Activated CD4-positive, alpha-beta T cell treated with anti-CD3 and anti-CD28 coated beads, Interleukin-2, amount 50 U/mL, for 1 hour (primary cell): ENCODE results near the gene ZNF71.

Experiments
- DNase-seq: peaks from one replicate; pipeline ENCODE4 v3.0.0-alpha.2; 2020

Gene ZNF71

GRCh38 chr19:56594783-56595547 is at the start of gene ZNF71:
ZNF71 (plus strand) TSS chr19:56595302; CDS start chr19:56601559, 6,257 bp downstream.
- peak; percentile 85 for DNase-seq

GRCh38 chr19:56547535-56547934 is 47.6 kb upstream of the ZNF71 start:
- DNase-seq, result no peak

GRCh38 chr19:56554272-56554869 is 40.7 kb upstream of the ZNF71 start:
- DNase-seq, result no peak

- no peak for DNase-seq
Measured at GRCh38 chr19:56562766-56563165, 32.3 kb upstream of the ZNF71 start.

GRCh38 chr19:56566904-56567273 is 28.2 kb upstream of the ZNF71 start:
- DNase-seq, result peak; percentile 23

GRCh38 chr19:56567274-56568120 is 27.6 kb upstream of the ZNF71 start, which contains the start of gene ZNF470:
ZNF470 (plus strand) TSS chr19:56567468; CDS start chr19:56570312, 2,844 bp downstream.
- peak; percentile 85 for DNase-seq

- no peak for DNase-seq
Measured at GRCh38 chr19:56572589-56572988, 22.5 kb upstream of the ZNF71 start.

GRCh38 chr19:56573914-56574313 is 21.2 kb upstream of the ZNF71 start:
- no peak for DNase-seq

GRCh38 chr19:56577719-56578602 is 17.1 kb upstream of the ZNF71 start:
- no peak for DNase-seq

GRCh38 chr19:56594446-56594782 is 688 bp upstream of the ZNF71 start:
- DNase-seq, result no peak

- no peak for DNase-seq
Measured at GRCh38 chr19:56595548-56595899, 422 bp downstream of the ZNF71 start.

- no peak for DNase-seq
Measured at GRCh38 chr19:56596676-56597075, 1.6 kb downstream of the ZNF71 start.

- DNase-seq, result no peak
Measured at GRCh38 chr19:56597696-56598095, 2.6 kb downstream of the ZNF71 start.

GRCh38 chr19:56601375-56601774 is 6.3 kb downstream of the ZNF71 start:
- no peak for DNase-seq

- DNase-seq, result no peak
Measured at GRCh38 chr19:56603829-56604228, 8.7 kb downstream of the ZNF71 start.

- DNase-seq, result no peak
Measured at GRCh38 chr19:56608274-56608964, 13.3 kb downstream of the ZNF71 start.

GRCh38 chr19:56611288-56611687 is 16.2 kb downstream of the ZNF71 start:
- DNase-seq, result no peak

- no peak for DNase-seq
Measured at GRCh38 chr19:56612737-56613136, 17.6 kb downstream of the ZNF71 start.

GRCh38 chr19:56613639-56614038 is 18.5 kb downstream of the ZNF71 start:
- no peak for DNase-seq

- no peak for DNase-seq
Measured at GRCh38 chr19:56617531-56617930, 22.4 kb downstream of the ZNF71 start.

- no peak for DNase-seq
Measured at GRCh38 chr19:56619121-56619520, 24.0 kb downstream of the ZNF71 start.

- no peak for DNase-seq
Measured at GRCh38 chr19:56622374-56622773, 27.3 kb downstream of the ZNF71 start.
